Measurements from ENCODE around the gene ELF2. TPM values are rescaled to one million over a fixed set of nuclear protein-coding genes. Genes with fewer than 3 reads are reported as not detected.
"Not testable (repeated sequence)": the region's sequence is repeated elsewhere in the genome, so short reads cannot be mapped to it uniquely, and the experiment has no call there.

Gene ELF2
- total RNA-seq, 3 donors from 2014 or later = 18.6 to 20.6 (median 18.6) TPM

GRCh38 chr4:139170932-139171331, 6.1 kb downstream of the ELF2 start:
- Mint-ChIP-seq H3K36me3 (ENCODE audit: insufficient read depth) (no peaks in the 10 kb centered on the region), H3K4me3 (no peak overlapping the region), H3K9me3 (no peaks in the 10 kb centered on the region), H3K4me1 (ENCODE audit: low read depth) (peaks cover 17% of the 10 kb centered on the region), H3K27me3 (ENCODE audit: low read depth) (no peaks in the 10 kb centered on the region)
- ATAC-seq = no peak
- DNase-seq = no peak

DNA sequence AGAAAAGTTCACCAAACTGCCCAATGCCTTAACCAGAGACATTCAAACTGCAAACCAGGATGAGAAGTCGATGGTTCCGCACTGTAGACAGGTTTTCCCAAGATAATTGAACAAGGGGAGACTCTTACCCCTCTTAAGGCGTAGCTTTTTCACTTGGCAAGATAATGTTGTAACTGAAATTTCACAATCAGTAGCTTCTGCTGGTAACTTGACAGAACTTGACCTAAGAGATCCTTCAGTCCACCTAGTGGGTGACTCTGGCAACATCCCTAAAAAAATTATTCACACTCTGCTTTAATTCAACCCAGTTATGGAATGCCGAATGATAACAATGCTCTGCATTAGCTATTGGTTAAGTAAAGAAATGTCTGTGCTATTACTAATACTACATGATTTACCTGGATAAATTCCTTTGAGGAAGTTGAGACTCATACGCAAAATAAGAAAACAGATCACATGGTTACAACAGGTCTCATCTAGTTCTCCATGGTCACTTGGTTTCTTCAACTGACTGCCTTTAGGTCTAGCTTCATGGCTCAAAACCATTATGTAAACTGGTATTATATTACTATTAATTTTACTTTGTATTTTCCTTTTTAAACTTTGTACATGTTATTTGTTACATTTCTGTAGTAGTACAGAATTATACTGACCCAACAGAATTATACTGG, 9.1 kb downstream of the ELF2 start:
- no peaks in the 10 kb centered on the region for H3K27me3 Mint-ChIP-seq (ENCODE audit: low read depth)
- ATAC-seq (no peak), DNase-seq (no peak)
- H3K9me3 Mint-ChIP-seq = no peaks in the 10 kb centered on the region
- no peak overlapping the region for H3K4me3 Mint-ChIP-seq
- no peaks in the 10 kb centered on the region for H3K36me3 Mint-ChIP-seq (ENCODE audit: insufficient read depth)
- peaks cover 9% of the 10 kb centered on the region for H3K4me1 Mint-ChIP-seq (ENCODE audit: low read depth)

DNA sequence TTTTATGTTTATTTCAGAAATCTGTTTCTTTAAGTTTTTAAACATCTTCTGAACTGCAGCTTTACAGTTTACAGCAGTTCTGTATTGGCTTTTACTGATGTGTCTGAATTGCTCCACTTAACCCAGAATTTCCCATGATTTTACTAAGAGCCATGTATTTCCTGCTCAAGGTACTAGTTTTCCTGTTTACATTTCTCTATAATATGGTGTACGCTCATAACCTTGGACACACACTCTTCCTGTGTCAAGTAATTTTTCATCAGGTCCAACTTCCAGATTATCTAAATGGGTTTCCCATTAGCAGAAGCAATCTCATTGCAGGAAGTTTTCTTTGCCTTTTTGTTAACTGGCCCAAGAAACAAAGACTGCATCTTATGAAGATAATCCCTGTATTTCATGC, 12.3 kb downstream of the ELF2 start:
- no peak for ATAC-seq
- Mint-ChIP-seq H3K4me3 (no peak overlapping the region), H3K9me3 (no peaks in the 10 kb centered on the region), H3K36me3 (ENCODE audit: insufficient read depth) (peaks cover under 1% of the 10 kb centered on the region), H3K27me3 (ENCODE audit: low read depth) (no peaks in the 10 kb centered on the region), H3K4me1 (ENCODE audit: low read depth) (peaks cover 6% of the 10 kb centered on the region)
- DNase-seq = no peak

- Mint-ChIP-seq H3K4me1 (ENCODE audit: low read depth) (peaks cover 6% of the 10 kb centered on the region), H3K4me3 (no peak overlapping the region), H3K9me3 (no peaks in the 10 kb centered on the region), H3K36me3 (ENCODE audit: insufficient read depth) (peaks cover 6% of the 10 kb centered on the region), H3K27me3 (ENCODE audit: low read depth) (no peaks in the 10 kb centered on the region)
- ATAC-seq = no peak
- no peak for DNase-seq
Observed at GRCh38 chr4:139163806-139164206, 13.2 kb downstream of the ELF2 start.

DNA sequence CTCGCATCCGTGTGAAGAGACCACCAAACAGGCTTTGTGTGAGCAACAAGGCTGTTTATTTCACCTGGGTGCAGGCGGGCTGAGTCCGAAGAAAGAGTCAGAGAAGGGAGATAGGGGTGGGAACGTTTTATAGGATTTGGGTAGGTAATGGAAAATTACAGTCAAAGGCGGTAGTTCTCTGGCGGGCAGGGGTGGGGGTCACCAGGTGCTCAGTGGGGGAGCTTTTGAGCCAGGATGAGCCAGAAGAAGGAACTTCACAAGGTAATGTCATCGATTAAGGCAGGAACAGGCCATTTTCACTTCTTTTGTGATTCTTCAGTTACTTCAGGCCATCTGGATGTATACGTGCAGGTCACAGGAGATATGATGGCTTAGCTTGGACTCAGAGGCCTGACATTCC, 19.0 kb downstream of the ELF2 start:
- not testable (repeated sequence) for H3K36me3 Mint-ChIP-seq (ENCODE audit: insufficient read depth); DNase-seq; H3K9me3 Mint-ChIP-seq; H3K27me3 Mint-ChIP-seq (ENCODE audit: low read depth); ATAC-seq; H3K4me3 Mint-ChIP-seq; H3K4me1 Mint-ChIP-seq (ENCODE audit: low read depth)

DNA sequence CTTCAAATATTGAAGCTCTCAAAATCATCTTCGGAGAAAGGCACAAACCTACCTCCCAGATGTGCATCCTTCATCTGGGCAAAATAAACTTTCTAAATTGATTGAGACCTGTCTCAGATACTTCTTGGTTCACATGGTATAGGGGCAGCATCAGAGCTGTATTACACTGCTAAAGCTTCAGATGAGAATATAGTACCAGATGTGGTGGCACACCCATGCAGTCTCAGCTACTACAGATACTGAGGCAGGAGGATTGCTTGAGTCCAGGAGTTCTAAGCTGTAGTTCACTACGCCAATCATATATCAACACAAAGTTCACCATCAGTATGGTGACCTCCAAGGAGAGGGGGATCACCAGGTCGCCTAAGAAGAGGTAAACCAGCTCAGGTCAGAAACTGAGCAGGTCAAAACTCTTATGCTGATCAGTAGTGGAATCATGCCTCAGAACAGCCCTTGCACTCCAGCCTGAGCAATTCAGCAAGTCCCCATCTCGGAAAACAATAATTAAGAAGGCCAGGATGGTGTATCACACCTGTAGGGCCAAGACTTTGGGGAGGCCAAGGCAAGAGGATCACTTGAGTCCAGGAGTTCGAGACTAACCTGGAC, 22.0 kb downstream of the ELF2 start:
- peaks cover 6% of the 10 kb centered on the region for H3K36me3 Mint-ChIP-seq (ENCODE audit: insufficient read depth)

DNA sequence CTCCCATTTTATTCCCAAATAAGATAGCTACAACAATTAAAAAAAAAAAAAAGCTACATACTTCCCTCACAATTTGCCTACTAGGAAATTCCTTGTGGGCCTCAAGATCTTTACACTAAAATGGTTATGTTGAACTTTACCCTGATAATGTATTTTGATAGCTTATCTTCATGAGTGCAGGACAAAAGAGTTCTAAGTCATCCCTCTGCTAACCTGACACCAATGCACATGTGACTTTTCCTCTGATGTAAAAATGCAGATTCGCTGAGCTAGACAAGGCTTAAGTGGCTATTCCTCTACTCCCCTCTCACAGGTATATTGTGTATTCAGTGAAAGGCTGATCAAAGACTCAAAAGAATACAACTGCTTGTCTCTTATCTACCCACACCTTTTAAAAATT, 22.5 kb downstream of the ELF2 start:
- no peaks in the 10 kb centered on the region for H3K9me3 Mint-ChIP-seq
- H3K4me3 Mint-ChIP-seq = no peak overlapping the region
- ATAC-seq (no peak), DNase-seq (no peak)
- H3K27me3 Mint-ChIP-seq (ENCODE audit: low read depth) = no peaks in the 10 kb centered on the region
- peaks cover 4% of the 10 kb centered on the region for H3K36me3 Mint-ChIP-seq (ENCODE audit: insufficient read depth)
- H3K4me1 Mint-ChIP-seq (ENCODE audit: low read depth) = peaks cover 6% of the 10 kb centered on the region

More for the DNA sequence above, 22.0 kb downstream of the ELF2 start:
- DNase-seq (no peak), ATAC-seq (no peak)
- H3K9me3 Mint-ChIP-seq = no peaks in the 10 kb centered on the region
- H3K27me3 Mint-ChIP-seq (ENCODE audit: low read depth) = no peaks in the 10 kb centered on the region
- H3K4me1 Mint-ChIP-seq (ENCODE audit: low read depth) = peaks cover 6% of the 10 kb centered on the region
- H3K4me3 Mint-ChIP-seq = no peak overlapping the region

DNA sequence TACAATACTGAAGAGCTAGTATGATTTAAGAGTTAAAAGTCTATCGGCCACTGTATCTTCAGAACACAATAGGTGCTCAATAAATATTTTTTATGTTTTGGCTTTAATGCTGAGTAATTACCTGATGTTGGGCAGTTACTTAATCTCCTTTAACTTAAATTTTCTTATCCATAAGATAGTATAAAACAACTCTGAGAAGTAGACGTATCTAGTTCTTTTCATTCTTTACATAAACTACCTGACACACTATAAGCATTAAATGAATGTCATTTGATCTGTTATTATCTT, 22.9 kb downstream of the ELF2 start:
- Mint-ChIP-seq H3K27me3 (ENCODE audit: low read depth) (no peaks in the 10 kb centered on the region), H3K4me3 (no peak overlapping the region), H3K4me1 (ENCODE audit: low read depth) (peaks cover 6% of the 10 kb centered on the region), H3K36me3 (ENCODE audit: insufficient read depth) (no peaks in the 10 kb centered on the region), H3K9me3 (no peaks in the 10 kb centered on the region)
- ATAC-seq (no peak), DNase-seq (no peak)

GRCh38 chr4:139153411-139154133, 23.4 kb downstream of the ELF2 start:
- H3K36me3 Mint-ChIP-seq (ENCODE audit: insufficient read depth) = no peaks in the 10 kb centered on the region
- ATAC-seq (no peak), DNase-seq (no peak)
- no peaks in the 10 kb centered on the region for H3K27me3 Mint-ChIP-seq (ENCODE audit: low read depth)
- H3K9me3 Mint-ChIP-seq = no peaks in the 10 kb centered on the region
- H3K4me3 Mint-ChIP-seq = no peak overlapping the region
- peaks cover 6% of the 10 kb centered on the region for H3K4me1 Mint-ChIP-seq (ENCODE audit: low read depth)

- no peaks in the 10 kb centered on the region for H3K9me3 Mint-ChIP-seq
Observed at GRCh38 chr4:139152249-139152648, 24.8 kb downstream of the ELF2 start.

GRCh38 chr4:139146926-139147629, 29.9 kb downstream of the ELF2 start:
- H3K9me3 Mint-ChIP-seq = no peaks in the 10 kb centered on the region
- no peaks in the 10 kb centered on the region for H3K27me3 Mint-ChIP-seq (ENCODE audit: low read depth)
- no peak overlapping the region for H3K4me3 Mint-ChIP-seq
- no peaks in the 10 kb centered on the region for H3K36me3 Mint-ChIP-seq (ENCODE audit: insufficient read depth)
- DNase-seq (no peak), ATAC-seq (no peak)
- peaks cover 19% of the 10 kb centered on the region for H3K4me1 Mint-ChIP-seq (ENCODE audit: low read depth)

More at GRCh38 chr4:139152249-139152648, 24.8 kb downstream of the ELF2 start:
- Mint-ChIP-seq H3K27me3 (ENCODE audit: low read depth) (no peaks in the 10 kb centered on the region), H3K4me1 (ENCODE audit: low read depth) (peaks cover 6% of the 10 kb centered on the region), H3K4me3 (no peak overlapping the region), H3K36me3 (ENCODE audit: insufficient read depth) (no peaks in the 10 kb centered on the region)
- no peak for ATAC-seq
- no peak for DNase-seq

- ATAC-seq (no peak), DNase-seq (no peak)
- H3K4me3 Mint-ChIP-seq = no peak overlapping the region
- peaks cover 22% of the 10 kb centered on the region for H3K4me1 Mint-ChIP-seq (ENCODE audit: low read depth)
- H3K27me3 Mint-ChIP-seq (ENCODE audit: low read depth) = no peaks in the 10 kb centered on the region
- H3K9me3 Mint-ChIP-seq = no peaks in the 10 kb centered on the region
- no peaks in the 10 kb centered on the region for H3K36me3 Mint-ChIP-seq (ENCODE audit: insufficient read depth)
Observed at GRCh38 chr4:139145552-139145932, 31.5 kb downstream of the ELF2 start.

- DNase-seq (no peak), ATAC-seq (no peak)
- no peaks in the 10 kb centered on the region for H3K36me3 Mint-ChIP-seq (ENCODE audit: insufficient read depth)
- H3K27me3 Mint-ChIP-seq (ENCODE audit: low read depth) = no peaks in the 10 kb centered on the region
- no peak overlapping the region for H3K4me3 Mint-ChIP-seq
- H3K4me1 Mint-ChIP-seq (ENCODE audit: low read depth) = peaks cover 22% of the 10 kb centered on the region
- no peaks in the 10 kb centered on the region for H3K9me3 Mint-ChIP-seq
Observed at GRCh38 chr4:139144911-139145551, 32.0 kb downstream of the ELF2 start.

GRCh38 chr4:139144161-139144859, 32.7 kb downstream of the ELF2 start:
- Mint-ChIP-seq H3K27me3 (ENCODE audit: low read depth) (no peaks in the 10 kb centered on the region), H3K4me1 (ENCODE audit: low read depth) (peaks cover 22% of the 10 kb centered on the region), H3K4me3 (no peak overlapping the region), H3K36me3 (ENCODE audit: insufficient read depth) (no peaks in the 10 kb centered on the region), H3K9me3 (no peaks in the 10 kb centered on the region)
- ATAC-seq = no peak
- no peak for DNase-seq
